Activated CD8-positive, alpha-beta memory T cell treated with anti-CD3 and anti-CD28 coated beads, Interleukin-2, amount 50 U/mL, for 1 hour (primary cell): Measurements from ENCODE around the gene FBXW12.

Experiments used
- DNase-seq: peaks from one replicate; pipeline ENCODE4 v3.0.0-alpha.2; 2020; ENCODE audit errors: extremely low read depth

The FBXW12 gene

GRCh38 chr3:48407542-48408099, 35.6 kb downstream of the FBXW12 start:
- no peak for DNase-seq

- no peak for DNase-seq
Observed at GRCh38 chr3:48408823-48409281, 36.8 kb downstream of the FBXW12 start.

GRCh38 chr3:48409291-48410201, 37.5 kb downstream of the FBXW12 start:
- DNase-seq, result no peak

- no peak for DNase-seq
Observed at GRCh38 chr3:48410205-48411040, 38.4 kb downstream of the FBXW12 start.

GRCh38 chr3:48411041-48411588, 39.1 kb downstream of the FBXW12 start:
- no peak for DNase-seq

GRCh38 chr3:48411606-48412374, 39.8 kb downstream of the FBXW12 start:
- no peak for DNase-seq

GRCh38 chr3:48412375-48413001, 40.5 kb downstream of the FBXW12 start:
- DNase-seq, result no peak

- DNase-seq, result no peak
Observed at GRCh38 chr3:48413086-48413485, 41.1 kb downstream of the FBXW12 start.

- DNase-seq, result no peak
Observed at GRCh38 chr3:48413611-48414010, 41.6 kb downstream of the FBXW12 start.

- DNase-seq, result no peak
Observed at GRCh38 chr3:48414376-48415250, 42.6 kb downstream of the FBXW12 start.

GRCh38 chr3:48415251-48415953, 43.4 kb downstream of the FBXW12 start:
- no peak for DNase-seq

GRCh38 chr3:48416091-48416505, 44.1 kb downstream of the FBXW12 start:
- DNase-seq, result no peak

- no peak for DNase-seq
Observed at GRCh38 chr3:48416546-48416945, 44.5 kb downstream of the FBXW12 start.

- no peak for DNase-seq
Observed at GRCh38 chr3:48417529-48418108, 45.6 kb downstream of the FBXW12 start.

GRCh38 chr3:48418140-48418539, 46.1 kb downstream of the FBXW12 start:
- no peak for DNase-seq

- DNase-seq, result no peak
Observed at GRCh38 chr3:48418651-48419050, 46.6 kb downstream of the FBXW12 start.

GRCh38 chr3:48419149-48419548, 47.1 kb downstream of the FBXW12 start:
- no peak for DNase-seq

- no peak for DNase-seq
Observed at GRCh38 chr3:48419597-48419996, 47.6 kb downstream of the FBXW12 start.

GRCh38 chr3:48420561-48420960, 48.5 kb downstream of the FBXW12 start:
- DNase-seq, result no peak
